Posterior vena cava (tissue), 2 donors: ENCODE measurements around the gene KCNG4. TPM values are rescaled to one million over a fixed set of nuclear protein-coding genes. Genes with fewer than 3 reads are reported as not detected.
"Not testable (repeated sequence)": the region's sequence is repeated elsewhere in the genome, so short reads cannot be mapped to it uniquely, and the experiment has no call there.

Experiments used
- DNase-seq: peaks from one replicate; pipeline ENCODE4 v3.0.0-alpha.2; 2020; ENCODE audit warnings: low spot score
- intact Hi-C, 2 donors: fragments of 100-400 bp; cut with DNase I; formaldehyde crosslinking; loops; one replicate each; pipeline versions ENCODE4 v1.14.1 to v1.14.2; 2022 to 2023
- total RNA-seq, 2 donors: library from RNA; stranded (reverse); fragmentation: NEBNext Ultra II Directional; extraction: Animal tissue kit (Norgen Biotek cat#: 25700); gene quantifications; one replicate each; pipeline ENCODE4 v1.2.1, GENCODE V29; 2021
- donor health status: DM: yes; HTN: yes; CAD: no.
- donor health status: DM: yes; HTN: yes; CAD: no.

KCNG4 gene
- total RNA-seq, 2 donors from 2014 or later = not detected

DNA sequence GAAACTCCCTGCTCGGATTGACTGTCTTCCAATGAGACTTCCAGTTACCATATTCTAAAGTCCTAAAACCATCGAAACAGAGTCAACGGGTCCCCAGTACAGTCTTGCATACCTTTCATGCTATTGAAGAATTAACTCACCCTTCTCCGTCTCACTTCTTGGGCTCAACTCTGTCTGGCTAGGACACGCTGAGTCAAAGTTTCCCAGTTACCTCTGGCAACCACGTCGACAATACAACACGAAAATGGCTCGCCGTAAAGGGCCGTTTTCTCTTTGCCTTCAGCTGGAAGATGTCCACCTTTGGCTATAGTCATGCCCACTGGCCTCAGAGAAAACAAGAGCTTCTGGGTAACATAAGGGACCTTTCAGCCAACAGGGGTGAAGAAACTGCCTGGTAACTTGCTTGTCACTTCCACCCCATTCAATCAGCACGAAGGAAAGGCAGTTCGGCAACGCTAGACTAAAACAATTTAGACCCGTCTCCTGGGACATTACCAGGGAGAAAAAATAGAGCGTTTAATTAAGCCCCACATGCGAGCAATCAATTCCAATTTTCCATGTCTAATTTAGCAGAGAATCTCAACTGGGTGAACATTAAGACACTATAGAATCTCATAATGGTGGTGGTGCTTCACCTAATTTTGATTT is 21.5 kb downstream of the KCNG4 start:
- DNase-seq = no peak
- intact Hi-C loops = no loop called here

DNA sequence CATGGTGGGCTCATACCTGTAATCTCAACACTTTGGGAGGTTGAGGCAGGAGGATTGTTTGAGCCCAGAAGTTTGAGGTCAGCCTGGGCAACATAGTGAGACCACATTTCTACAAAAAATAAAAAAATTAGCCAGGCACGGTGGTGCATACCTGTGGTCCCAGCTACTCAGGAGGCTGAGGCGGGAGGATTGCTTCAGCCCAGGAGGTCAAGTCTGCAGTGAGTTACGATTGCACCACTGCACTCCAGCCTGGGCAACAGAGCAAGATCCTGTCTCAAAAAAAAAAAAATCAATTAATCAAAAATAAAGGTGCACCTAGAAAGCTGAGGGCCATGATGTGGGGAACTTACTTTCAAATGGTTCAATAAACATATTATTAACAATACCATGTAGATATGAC is 23.7 kb downstream of the KCNG4 start:
- intact Hi-C loops, DNase-seq: not testable (repeated sequence)

- no peak for DNase-seq
- intact Hi-C loops = no loop called here
Measured at GRCh38 chr16:84215531-84215930, 24.3 kb downstream of the KCNG4 start.

DNA sequence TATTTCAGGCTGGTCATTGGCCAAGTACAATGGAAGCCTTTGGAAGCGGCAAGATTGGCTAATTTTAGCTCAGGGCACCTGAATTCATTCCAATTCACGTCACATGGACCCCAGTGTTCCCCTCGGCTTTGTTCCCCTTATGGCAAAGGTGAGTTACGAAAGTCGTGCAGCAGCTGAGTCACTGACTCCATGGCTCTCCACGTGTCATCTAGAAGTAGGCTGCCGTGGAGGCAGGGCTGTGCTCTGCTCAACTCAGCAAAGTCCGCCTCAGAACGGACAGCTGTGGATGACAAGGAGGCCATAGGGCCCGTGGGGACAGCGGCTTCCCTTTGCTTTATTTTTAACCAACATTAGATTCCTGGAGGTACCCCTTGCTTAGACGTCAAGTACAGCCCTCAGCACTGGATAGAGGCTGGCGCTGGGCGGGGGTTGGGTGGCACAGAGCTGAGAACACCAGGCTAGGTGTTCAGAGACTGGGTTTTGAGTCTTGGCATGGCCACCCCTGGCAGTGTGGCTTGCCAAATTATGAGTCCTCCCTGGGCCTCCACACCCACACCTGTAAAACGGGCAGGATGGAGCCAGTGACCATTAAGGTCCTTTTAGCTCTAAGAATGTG is 25.3 kb downstream of the KCNG4 start:
- intact Hi-C loops = no loop called here
- no peak for DNase-seq

- intact Hi-C loops = no loop called here
- DNase-seq = no peak
Measured at GRCh38 chr16:84212631-84213030, 27.2 kb downstream of the KCNG4 start.

DNA sequence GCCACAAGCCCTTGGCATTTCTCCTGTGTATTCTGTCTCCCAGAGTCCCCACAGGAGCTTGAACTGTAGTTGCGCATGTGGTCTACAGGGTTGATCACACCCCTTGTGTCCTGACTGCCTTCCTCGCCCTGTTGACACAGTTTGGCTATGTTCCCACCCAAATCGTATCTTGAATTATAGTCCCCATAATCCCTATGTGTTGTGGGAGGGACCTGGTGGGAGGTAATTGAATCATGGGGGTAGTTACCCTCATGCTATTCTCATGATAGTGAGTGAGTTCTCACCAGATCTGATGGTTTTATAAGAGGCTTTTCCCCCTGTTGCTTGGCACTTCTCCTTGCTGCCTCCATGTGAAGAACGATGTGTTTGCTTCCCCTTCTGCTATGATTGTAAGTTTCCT is 27.7 kb downstream of the KCNG4 start:
- intact Hi-C loops = no loop called here
- DNase-seq = no peak

- no peak for DNase-seq
- intact Hi-C loops = no loop called here
Measured at GRCh38 chr16:84209989-84210388, 29.8 kb downstream of the KCNG4 start.

GRCh38 chr16:84207879-84208278 is 31.9 kb downstream of the KCNG4 start:
- intact Hi-C loops = no loop called here
- DNase-seq = no peak

DNA sequence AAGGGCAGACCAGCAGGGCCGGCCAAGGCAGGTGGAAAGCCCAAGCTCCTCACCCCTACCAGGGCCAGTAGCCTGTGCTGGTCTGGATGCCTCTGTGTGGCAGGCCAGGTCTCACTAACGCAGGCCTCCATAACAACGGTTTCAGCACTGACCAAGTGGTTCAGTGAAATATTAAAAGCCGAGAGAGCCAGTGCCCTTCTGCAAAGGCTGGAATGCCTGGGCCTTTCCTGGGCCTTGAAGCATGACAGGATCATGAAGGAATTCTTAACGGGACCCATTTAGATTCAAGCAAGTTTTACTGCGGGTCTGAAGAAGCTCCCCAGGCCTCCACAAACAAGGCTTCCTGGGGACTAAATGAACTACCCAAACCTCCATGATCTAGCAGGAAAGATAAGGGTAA is 32.6 kb downstream of the KCNG4 start:
- intact Hi-C loops = no loop called here
- no peak for DNase-seq

DNA sequence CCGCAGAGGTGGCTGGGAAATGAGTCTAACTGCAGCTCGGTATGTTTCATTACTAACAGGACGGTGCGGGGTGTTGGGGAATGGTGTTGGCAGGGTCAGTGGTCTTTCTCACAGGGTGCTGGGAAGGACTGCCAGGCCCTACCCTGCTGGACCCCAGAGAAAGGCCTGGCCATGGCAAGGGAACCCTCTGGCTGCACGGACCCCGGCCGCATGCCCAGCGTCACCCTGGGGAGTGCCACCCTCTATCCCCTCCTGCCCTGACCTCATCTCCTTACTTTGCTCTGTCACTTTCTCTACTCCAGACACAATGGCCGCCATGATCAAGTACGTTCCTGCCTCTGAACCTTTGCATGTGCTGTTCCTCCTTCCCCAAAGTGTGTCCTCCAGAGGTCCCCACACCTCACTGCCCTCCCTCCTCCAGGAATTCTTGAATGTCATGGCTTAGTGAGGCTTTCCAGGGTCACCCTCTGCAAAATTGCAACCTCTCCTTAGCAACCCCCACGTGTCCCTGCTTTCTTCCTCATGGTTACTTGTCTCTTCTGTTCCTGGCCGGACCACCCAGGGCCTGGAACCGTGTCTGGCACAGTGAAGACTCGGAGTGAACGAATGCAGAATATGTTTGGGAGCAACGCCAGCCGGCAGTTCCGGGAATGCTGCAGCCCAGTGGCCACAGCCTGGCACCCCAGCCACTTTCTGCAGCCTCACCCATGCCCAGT is 33.7 kb downstream of the KCNG4 start:
- no peak for DNase-seq
- intact Hi-C loops = no loop called here

DNA sequence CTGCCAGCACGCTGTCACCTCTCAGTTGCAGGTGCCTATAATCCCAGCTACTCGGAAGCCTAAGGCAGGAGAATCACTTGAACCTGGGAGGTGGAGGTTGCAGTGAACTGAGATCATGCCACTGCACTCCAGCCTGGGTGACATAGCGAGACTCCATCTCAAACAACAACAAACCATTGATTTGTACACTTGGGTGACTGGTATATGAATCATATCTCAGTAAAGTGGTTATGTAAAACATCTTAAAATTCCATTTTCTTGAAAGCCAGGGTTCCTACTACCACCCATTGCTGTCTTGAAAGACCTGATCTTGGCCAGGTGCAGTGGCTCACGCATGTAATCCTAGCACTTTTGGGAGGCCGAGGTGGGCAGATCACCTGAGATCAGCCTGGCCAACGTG is 34.7 kb downstream of the KCNG4 start:
- intact Hi-C loops, DNase-seq: not testable (repeated sequence)

DNA sequence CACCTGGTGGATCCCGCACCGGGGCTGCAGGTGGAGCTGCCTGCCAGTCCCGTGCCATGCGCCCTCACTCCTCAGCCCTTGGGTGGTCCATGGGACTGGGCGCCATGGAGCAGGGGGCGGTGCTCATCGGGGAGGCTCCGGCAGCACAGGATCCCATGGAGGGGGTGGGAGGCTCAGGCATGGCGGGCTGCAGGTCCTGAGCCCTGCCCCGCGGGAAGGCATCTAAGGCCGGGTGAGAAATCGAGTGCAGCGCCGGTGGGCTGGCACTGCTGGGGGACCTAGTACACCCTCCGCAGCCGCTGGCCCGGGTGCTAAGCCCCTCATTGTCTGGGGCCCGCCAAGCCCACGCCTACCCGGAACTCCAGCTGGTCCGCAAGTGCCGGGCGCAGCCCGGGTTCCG is 35.3 kb downstream of the KCNG4 start:
- DNase-seq, intact Hi-C loops: not testable (repeated sequence)

DNA sequence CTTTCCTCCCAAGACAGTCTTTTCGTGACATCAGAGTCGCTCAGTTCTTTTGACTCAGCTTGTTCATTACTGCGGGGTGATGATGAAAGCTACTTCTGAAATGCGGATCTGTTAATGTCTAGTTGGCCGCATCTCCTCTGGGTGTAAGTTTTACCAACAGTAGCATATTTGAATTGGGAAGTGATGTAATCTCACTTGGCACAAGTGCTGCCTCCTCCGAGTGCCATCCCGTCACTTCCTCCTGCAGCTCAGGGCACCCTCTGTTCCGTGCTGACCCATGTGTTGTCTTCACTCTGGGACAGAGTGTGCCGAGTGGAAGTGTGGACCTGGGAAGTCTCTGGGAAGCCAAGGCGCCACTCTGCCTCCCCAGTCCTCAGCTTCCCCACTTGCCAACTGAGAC is 40.0 kb downstream of the KCNG4 start:
- no peak for DNase-seq
- intact Hi-C loops = no loop called here

GRCh38 chr16:84199097-84199496 is 40.7 kb downstream of the KCNG4 start:
- no peak for DNase-seq
- intact Hi-C loops = no loop called here

DNA sequence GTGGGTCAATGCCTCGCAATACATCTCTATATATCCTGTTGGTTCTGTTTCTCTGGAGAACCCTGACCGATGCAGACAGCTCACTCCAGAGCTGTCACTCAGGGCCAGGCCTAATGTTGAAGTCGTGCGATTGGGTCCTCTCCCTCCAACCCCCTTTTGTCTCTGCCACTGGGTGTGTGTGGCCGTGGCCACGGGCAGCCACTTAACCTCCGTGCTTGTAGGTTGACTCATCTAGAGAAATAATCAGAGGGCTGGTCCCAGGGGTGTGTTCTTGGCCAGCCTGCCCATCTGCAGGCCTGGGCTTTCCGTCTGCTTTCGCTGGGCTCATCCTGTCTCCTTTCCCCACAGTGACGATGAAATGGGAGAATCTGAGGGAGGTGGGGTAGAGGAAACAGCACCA is 41.4 kb downstream of the KCNG4 start:
- DNase-seq = no peak
- intact Hi-C loops = no loop called here

DNA sequence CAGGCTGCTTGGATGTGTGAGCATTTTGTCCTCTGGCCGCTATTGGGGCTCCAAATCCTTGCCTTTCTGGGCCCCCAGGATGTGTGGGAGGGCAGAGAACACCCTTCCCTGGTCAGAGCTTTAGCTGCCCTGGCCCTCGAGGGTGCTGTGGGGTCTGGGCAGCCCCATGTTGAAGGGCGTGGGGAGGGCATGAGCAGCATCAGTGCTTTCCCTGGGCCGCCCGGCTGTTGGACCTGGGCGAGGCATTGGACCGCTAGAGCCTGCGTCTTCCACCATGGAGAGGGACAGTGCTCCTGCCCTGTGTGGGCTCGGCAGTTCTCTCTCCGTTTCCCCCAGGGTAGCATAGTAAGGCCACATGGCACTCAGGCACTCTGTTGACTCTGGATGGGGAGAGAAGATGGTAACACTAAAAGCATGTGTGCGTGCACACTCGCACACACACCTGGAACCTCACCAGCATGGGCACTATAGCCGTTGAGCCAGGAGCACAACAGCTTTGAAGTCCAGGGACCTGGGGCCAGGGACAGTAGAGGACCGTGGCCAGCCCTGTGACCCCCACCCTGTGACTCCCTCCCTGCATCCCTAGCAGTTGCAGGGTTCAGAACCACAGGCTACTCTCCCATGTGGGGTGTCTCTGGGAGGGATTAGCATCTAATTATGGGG is 42.2 kb downstream of the KCNG4 start:
- intact Hi-C loops = no loop called here
- DNase-seq = no peak

DNA sequence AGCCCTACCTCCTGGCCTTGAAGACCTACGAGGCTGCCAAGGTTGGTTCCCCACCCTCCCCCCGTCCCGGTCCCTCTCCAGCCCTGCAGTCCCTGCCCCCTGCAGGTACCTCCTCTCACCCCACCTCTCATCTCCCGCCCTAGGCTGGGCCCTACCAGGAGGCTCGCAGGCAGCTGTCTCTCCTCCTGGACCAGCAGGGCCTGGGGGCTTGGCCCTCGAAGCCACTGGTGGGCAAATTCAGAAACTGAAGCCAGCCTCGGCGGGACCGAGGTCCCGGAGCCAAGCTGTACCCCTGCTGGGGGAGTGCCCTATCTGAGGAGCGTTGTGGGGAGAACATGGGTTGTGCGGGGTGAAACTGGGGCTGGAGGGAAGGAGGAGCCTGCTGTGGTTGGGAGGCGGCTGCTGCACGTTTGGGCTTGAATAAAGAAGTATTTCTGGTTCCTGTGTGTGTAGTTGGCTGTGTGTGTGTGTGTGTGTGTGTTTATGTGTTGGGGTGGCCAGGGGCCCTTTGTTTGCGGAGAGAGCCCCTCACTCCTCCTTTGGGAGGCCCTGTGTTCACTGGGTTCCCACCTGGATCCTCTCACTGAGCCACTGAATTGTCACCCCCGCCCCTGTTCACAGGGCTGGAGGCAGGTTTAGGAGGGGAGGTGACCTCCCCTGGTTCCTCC is 43.0 kb downstream of the KCNG4 start:
- intact Hi-C loops = no loop called here
- DNase-seq = no peak

DNA sequence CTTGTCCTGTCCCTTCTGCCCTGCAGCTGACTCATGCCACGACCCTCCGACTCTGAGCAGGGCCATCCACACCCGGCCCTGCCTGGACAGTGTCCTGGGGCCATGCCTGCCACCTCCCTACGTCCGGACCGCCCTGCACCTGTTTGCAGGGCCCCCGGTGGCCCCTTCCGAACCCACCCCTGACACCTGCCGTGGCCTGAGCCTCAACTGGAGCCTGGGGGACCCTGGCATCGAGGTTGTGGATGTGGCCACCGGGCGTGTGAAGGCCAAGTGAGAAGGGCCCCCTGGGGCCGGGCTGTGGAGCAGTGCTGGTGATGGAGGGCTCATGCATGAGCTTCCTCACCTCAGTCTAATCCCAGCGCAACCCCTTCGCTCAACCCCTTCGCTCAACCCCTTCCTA is 43.7 kb downstream of the KCNG4 start:
- intact Hi-C loops = no loop called here
- no peak for DNase-seq

GRCh38 chr16:84195201-84196093 is 44.4 kb downstream of the KCNG4 start:
- no peak for DNase-seq
- intact Hi-C loops = no loop called here
